Smooth muscle cell (in vitro differentiated cells): ENCODE results near the gene ZNF611. TPM values are rescaled to one million over a fixed set of nuclear protein-coding genes. Genes with fewer than 3 reads are reported as not detected.
A peak's percentile ranks its signal among the peaks of the same experiment; 100 is the strongest.

Experiments
- DNase-seq: peaks from one replicate; lab custom pipeline; 2025; ENCODE audit not compliant: unreplicated experiment; lab: John Stamatoyannopoulos, UW
- H2AFZ ChIP-seq: fragments of 200-600 bp; sonication (generic); 2 replicates; pipeline ENCODE4 v1.6.0; 2016; ENCODE audit warnings: antibody characterized with exemption, low read depth, mild to moderate bottlenecking
- H3F3A ChIP-seq: fragments of 200-600 bp; sonication (generic); 2 replicates; pipeline ENCODE4 v1.6.0; 2017; ENCODE audit warnings: antibody characterized with exemption, low read depth
- H3K27ac ChIP-seq: fragments of 200-600 bp; sonication (generic); 2 replicates; pipeline ENCODE4 v1.5.1; 2016; ENCODE audit warnings: low read depth, mild to moderate bottlenecking
- H3K27me3 ChIP-seq: fragments of 200-600 bp; sonication (generic); 2 replicates; pipeline ENCODE4 v1.6.1; 2016; ENCODE audit warnings: low read depth, mild to moderate bottlenecking
- H3K36me3 ChIP-seq: fragments of 200-600 bp; sonication (generic); 2 replicates; pipeline ENCODE4 v1.5.1; 2016; ENCODE audit warnings: low read depth
- H3K4me1 ChIP-seq: fragments of 200-600 bp; sonication (generic); 2 replicates; pipeline ENCODE4 v1.5.1; 2016; ENCODE audit warnings: low read depth
- H3K4me2 ChIP-seq: fragments of 200-600 bp; sonication (generic); 2 replicates; pipeline ENCODE4 v1.6.0; 2016; ENCODE audit warnings: mild to moderate bottlenecking
- H3K4me3 ChIP-seq: fragments of 200-600 bp; sonication (generic); 2 replicates; pipeline ENCODE4 v1.5.1; 2016; ENCODE audit warnings: mild to moderate bottlenecking
- H3K79me2 ChIP-seq: fragments of 200-600 bp; sonication (generic); 2 replicates; pipeline ENCODE4 v1.6.0; 2016; ENCODE audit warnings: low read depth, mild to moderate bottlenecking
- H3K9ac ChIP-seq: fragments of 200-600 bp; sonication (generic); 2 replicates; pipeline ENCODE4 v1.6.0; 2016; ENCODE audit warnings: low read depth
- H3K9me3 ChIP-seq: fragments of 200-600 bp; sonication (generic); replicated peaks from 2 replicates; pipeline ENCODE4 v1.5.1; 2016; ENCODE audit warnings: low read depth
- H4K20me1 ChIP-seq: fragments of 200-600 bp; sonication (generic); 2 replicates; pipeline ENCODE4 v1.6.0; 2016; ENCODE audit warnings: low read depth
- CTCF ChIP-seq: fragments of 200-600 bp; sonication (generic); IDR thresholded peaks from 2 replicates; pipeline ENCODE4 v1.5.1; 2017; ENCODE audit warnings: borderline replicate concordance, mild to moderate bottlenecking, antibody characterized with exemption; ENCODE audit not compliant: insufficient read depth, poor library complexity, severe bottlenecking
- WGBS: methylation state at CpG from one replicate; pipeline ENCODE4 v1.1.7; 2016; ENCODE audit warnings: low lambda C conversion rate; 5-methylcytosine and 5-hydroxymethylcytosine counted together
- polyA plus RNA-seq: library from polyadenylated mRNA; unstranded; fragments of >200 nt; fragmentation: Nextera tagmentation; extraction: Ambion mirVana; gene quantifications from 2 replicates; pipeline ENCODE4 v1.2.1, GENCODE V29; 2016
- total RNA-seq: library from RNA; depleted of rRNA; stranded (reverse); fragments of >200 nt; gene quantifications from 2 replicates; pipeline ENCODE4 v1.2.3, GENCODE V29; 2014

ZNF611 gene
- total and polyA plus RNA-seq, 2 experiments from 2014 or later: 10.1 to 15.3 TPM

- H2AFZ ChIP-seq: no peak overlapping the region
- peak overlapping the region; percentile 92 for H3K27ac ChIP-seq
- 94% methylated on average over 5 of the region's 5 CpGs for WGBS
Observed at GRCh38 chr19:52669586-52669985, 65.3 kb downstream of the ZNF611 start.

GRCh38 chr19:52667972-52668371 is 66.9 kb downstream of the ZNF611 start:
- Histone ChIP-seq H3K27ac (peak overlapping the region; percentile 92), H3K4me1 (peaks cover 8% of the 10 kb centered on the region), H3K36me3 (no peaks in the 10 kb centered on the region), H3K9ac (no peak overlapping the region), H4K20me1 (peaks cover 12% of the 10 kb centered on the region), H3K9me3 (no peaks in the 10 kb centered on the region), H2AFZ (no peak overlapping the region), H3K4me2 (no peak overlapping the region), H3F3A (no peaks in the 10 kb centered on the region), H3K4me3 (no peak overlapping the region), H3K27me3 (no peaks in the 10 kb centered on the region), H3K79me2 (peaks cover 84% of the 10 kb centered on the region)
- no peak for TF ChIP-seq CTCF
- no peak for DNase-seq
- WGBS: 86% methylated on average over 6 of the region's 6 CpGs

More at GRCh38 chr19:52669586-52669985, 65.3 kb downstream of the ZNF611 start:
- Histone ChIP-seq H3K4me3 (no peak overlapping the region), H3K79me2 (peaks cover 85% of the 10 kb centered on the region), H3K4me2 (no peak overlapping the region), H3K9me3 (no peaks in the 10 kb centered on the region), H3K4me1 (peaks cover 8% of the 10 kb centered on the region), H3K36me3 (no peaks in the 10 kb centered on the region), H3K9ac (peak overlapping the region; percentile 68), H3F3A (no peaks in the 10 kb centered on the region), H4K20me1 (peaks cover 18% of the 10 kb centered on the region), H3K27me3 (no peaks in the 10 kb centered on the region)
- DNase-seq: no peak
- TF ChIP-seq CTCF: no peak

- Histone ChIP-seq H3F3A (no peaks in the 10 kb centered on the region), H3K9me3 (no peaks in the 10 kb centered on the region), H3K27ac (peak overlapping the region; percentile 92), H3K27me3 (no peaks in the 10 kb centered on the region), H3K36me3 (no peaks in the 10 kb centered on the region), H4K20me1 (peaks cover 11% of the 10 kb centered on the region), H2AFZ (no peak overlapping the region), H3K4me3 (no peak overlapping the region), H3K4me2 (no peak overlapping the region), H3K4me1 (peaks cover 8% of the 10 kb centered on the region), H3K79me2 (peaks cover 69% of the 10 kb centered on the region), H3K9ac (no peak overlapping the region)
- DNase-seq: no peak
- TF ChIP-seq CTCF: no peak
Observed at GRCh38 chr19:52666506-52666905, 68.3 kb downstream of the ZNF611 start.

GRCh38 chr19:52665529-52665928 is 69.3 kb downstream of the ZNF611 start:
- Histone ChIP-seq H2AFZ (no peak overlapping the region), H3K9ac (peak overlapping the region; percentile 61), H4K20me1 (peaks cover 9% of the 10 kb centered on the region), H3K36me3 (no peaks in the 10 kb centered on the region), H3K9me3 (no peaks in the 10 kb centered on the region), H3F3A (no peaks in the 10 kb centered on the region), H3K27me3 (no peaks in the 10 kb centered on the region), H3K4me1 (peaks cover 8% of the 10 kb centered on the region), H3K27ac (peak overlapping the region; percentile 92), H3K4me3 (no peak overlapping the region), H3K4me2 (no peak overlapping the region), H3K79me2 (peaks cover 60% of the 10 kb centered on the region)
- TF ChIP-seq CTCF: no peak
- 57% methylated on average over 6 of the region's 6 CpGs for WGBS
- DNase-seq: no peak
